OCI-LY7 (cell line): ENCODE measurements around the gene MYH3. TPM values are rescaled to one million over a fixed set of nuclear protein-coding genes. Genes with fewer than 3 reads are reported as not detected.

Experiments
- BruUV-seq: library from RNA; stranded (reverse); fragments of 400-500 nt; replicated peaks from 2 replicates; lab custom pipeline; 2021; lab: Mats Ljungman, UMichigan
- CTCF ChIA-PET: fragments of 300-600 bp; sonication (Branson Sonifier 250); formaldehyde crosslinking; loops from one replicate; lab custom pipeline; 2022; ENCODE audit warnings: antibody characterized with exemption; ENCODE audit not compliant: unreplicated experiment; lab: Charles Lee
- POLR2A ChIA-PET: fragments of 300-600 bp; sonication (Branson Sonifier 250); formaldehyde crosslinking; loops from one replicate; lab custom pipeline; 2022; ENCODE audit warnings: antibody characterized with exemption; lab: Charles Lee
- DNase-seq: peaks from one replicate; pipeline ENCODE4 v3.0.0-alpha.2; 2015; ENCODE audit warnings: low spot score
- H2AFZ ChIP-seq: fragments of 200-600 bp; sonication (generic), shearing (Covaris generic); 2 replicates; pipeline ENCODE4 v1.6.1; 2014; ENCODE audit warnings: mild to moderate bottlenecking, antibody characterized with exemption, low read length, moderate library complexity
- H3K27ac ChIP-seq: fragments of 200-600 bp; sonication (generic); 2 replicates; pipeline ENCODE4 v1.5.1; 2014; ENCODE audit warnings: mixed run types, low read depth, mild to moderate bottlenecking, moderate library complexity, low read length, inconsistent platforms; ENCODE audit not compliant: poor library complexity, severe bottlenecking
- H3K36me3 ChIP-seq: fragments of 200-600 bp; sonication (generic); 2 replicates; pipeline ENCODE4 v1.6.1; 2014; ENCODE audit warnings: mild to moderate bottlenecking, antibody characterized with exemption, low read length, moderate library complexity, mixed read lengths; ENCODE audit not compliant: insufficient read depth
- H3K4me1 ChIP-seq: fragments of 200-600 bp; sonication (generic); 2 replicates; pipeline ENCODE4 v1.5.1; 2014; ENCODE audit warnings: mild to moderate bottlenecking, low read length; ENCODE audit not compliant: insufficient read depth, poor library complexity, severe bottlenecking
- H3K4me2 ChIP-seq: fragments of 200-600 bp; sonication (generic); 2 replicates; pipeline ENCODE4 v1.6.1; 2014; ENCODE audit warnings: mild to moderate bottlenecking, low read length
- H3K4me3 ChIP-seq: fragments of 200-600 bp; sonication (generic); 2 replicates; pipeline ENCODE4 v1.5.1; 2014; ENCODE audit warnings: mild to moderate bottlenecking, low read depth, low read length; ENCODE audit not compliant: poor library complexity, severe bottlenecking
- H3K79me2 ChIP-seq: fragments of 200-600 bp; sonication (generic); 2 replicates; pipeline ENCODE4 v1.6.1; 2016; ENCODE audit warnings: low read depth, mild to moderate bottlenecking, low read length, moderate library complexity, mixed read lengths; ENCODE audit not compliant: insufficient read depth
- H3K9me2 ChIP-seq: fragments of 200-600 bp; sonication (generic); 2 replicates; pipeline ENCODE4 v1.6.1; 2016; ENCODE audit warnings: mild to moderate bottlenecking, low read length, mixed read lengths; ENCODE audit not compliant: insufficient read depth
- H3K9me3 ChIP-seq: fragments of 200-600 bp; sonication (generic); 2 replicates; pipeline ENCODE4 v1.6.1; 2014; ENCODE audit warnings: mild to moderate bottlenecking, mixed run types, low read length, mixed read lengths
- H4K20me1 ChIP-seq: fragments of 200-600 bp; sonication (generic); 2 replicates; pipeline ENCODE4 v1.6.1; 2014; ENCODE audit warnings: mild to moderate bottlenecking, antibody characterized with exemption, low read length, moderate library complexity, mixed read lengths; ENCODE audit not compliant: insufficient read depth
- EZH2phosphoT487 ChIP-seq: fragments of 200-600 bp; sonication (generic); IDR thresholded peaks from 2 replicates; pipeline ENCODE4 v1.6.1; 2018; ENCODE audit warnings: low read depth, borderline replicate concordance, mild to moderate bottlenecking, mixed run types, antibody characterized with exemption, low read length, moderate library complexity, mixed read lengths
- intact Hi-C: fragments of 100-400 bp; cut with micrococcal nuclease; formaldehyde crosslinking; loops from one replicate; pipeline ENCODE4 v1.10.0; 2022; ENCODE audit not compliant: unreplicated experiment
- total RNA-seq, 2 experiments: library from RNA; depleted of rRNA in 1 of 2; stranded (reverse); fragments of >200 nt in 1 of 2; shearing (Covaris generic) in 1 of 2; gene quantifications; 2 replicates each; pipeline ENCODE4 v1.2.3, GENCODE V29; 2014 to 2022
- TF ChIP-seq, protein P1 (sequence below): fragments of 200-600 bp; sonication (generic); conservative IDR thresholded peaks from 2 replicates; pipeline ENCODE4 v1.5.1; 2014; ENCODE audit warnings: mild to moderate bottlenecking, antibody characterized with exemption, low read length, moderate library complexity, mixed read lengths

MYH3 gene
- total RNA-seq, 2 experiments from 2014 or later, result 4.2 to 5.9 TPM

DNA sequence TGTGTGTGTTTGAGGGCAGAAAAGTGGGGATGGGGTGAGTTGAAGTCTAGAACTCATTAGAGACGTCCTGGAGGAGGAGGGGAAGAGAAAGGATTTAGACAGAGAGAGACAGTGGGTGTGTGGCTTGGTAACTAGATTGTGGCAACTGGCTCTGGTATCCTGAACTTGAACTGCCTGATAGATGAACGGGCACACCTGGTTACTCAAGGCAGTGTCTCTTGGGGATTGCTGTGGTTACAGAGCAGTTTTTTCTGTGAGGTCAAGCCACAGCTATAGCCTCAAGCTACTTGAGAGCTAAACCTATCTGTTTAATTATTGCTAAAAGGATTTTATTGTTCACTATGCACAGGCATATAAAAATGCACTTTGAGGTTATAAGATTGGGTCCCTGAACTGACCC, 77.8 kb downstream of the MYH3 start:
- POLR2A ChIA-PET, result no interaction called here
- DNase-seq, result peak; percentile 49
- Histone ChIP-seq H3K4me1 (no peaks in the 10 kb centered on the region), H4K20me1 (no peaks in the 10 kb centered on the region), H3K9me2 (no peaks in the 10 kb centered on the region), H3K79me2 (no peaks in the 10 kb centered on the region), H3K4me2 (no peak overlapping the region), H3K36me3 (no peaks in the 10 kb centered on the region), H3K27ac (no peak overlapping the region), H3K4me3 (no peak overlapping the region), H3K9me3 (no peaks in the 10 kb centered on the region), H2AFZ (no peak overlapping the region)
- no TSS peak for BruUV-seq
- CTCF ChIA-PET, result interaction anchor here (1.3 kb wide), 1 partner anchor 35 kb away, joined by 3 read pairs; no protein-coding TSS in a partner anchor
- TF ChIP-seq, protein P1, sequence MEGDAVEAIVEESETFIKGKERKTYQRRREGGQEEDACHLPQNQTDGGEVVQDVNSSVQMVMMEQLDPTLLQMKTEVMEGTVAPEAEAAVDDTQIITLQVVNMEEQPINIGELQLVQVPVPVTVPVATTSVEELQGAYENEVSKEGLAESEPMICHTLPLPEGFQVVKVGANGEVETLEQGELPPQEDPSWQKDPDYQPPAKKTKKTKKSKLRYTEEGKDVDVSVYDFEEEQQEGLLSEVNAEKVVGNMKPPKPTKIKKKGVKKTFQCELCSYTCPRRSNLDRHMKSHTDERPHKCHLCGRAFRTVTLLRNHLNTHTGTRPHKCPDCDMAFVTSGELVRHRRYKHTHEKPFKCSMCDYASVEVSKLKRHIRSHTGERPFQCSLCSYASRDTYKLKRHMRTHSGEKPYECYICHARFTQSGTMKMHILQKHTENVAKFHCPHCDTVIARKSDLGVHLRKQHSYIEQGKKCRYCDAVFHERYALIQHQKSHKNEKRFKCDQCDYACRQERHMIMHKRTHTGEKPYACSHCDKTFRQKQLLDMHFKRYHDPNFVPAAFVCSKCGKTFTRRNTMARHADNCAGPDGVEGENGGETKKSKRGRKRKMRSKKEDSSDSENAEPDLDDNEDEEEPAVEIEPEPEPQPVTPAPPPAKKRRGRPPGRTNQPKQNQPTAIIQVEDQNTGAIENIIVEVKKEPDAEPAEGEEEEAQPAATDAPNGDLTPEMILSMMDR, result no peak
- TF ChIP-seq EZH2phosphoT487, result no peak
- intact Hi-C loops, result no loop called here

Other genes with a start within 250 kb of the MYH3 start
- not detected in 2 replicates for gene MYH8, start 235.4 kb downstream of the MYH3 start, total RNA-seq (2014; rRNA removed; shearing (Covaris generic))
- gene MYH8, start 235.4 kb downstream of the MYH3 start, total RNA-seq (2022), result not detected in 2 replicates
- gene MYH4, start 187.8 kb downstream of the MYH3 start, total RNA-seq (2014; rRNA removed; shearing (Covaris generic)), result not detected in 2 replicates
- gene MYH4, start 187.8 kb downstream of the MYH3 start, total RNA-seq (2022), result not detected in 2 replicates
- not detected in 2 replicates for gene MYH1, start 138.8 kb downstream of the MYH3 start, total RNA-seq (2014; rRNA removed; shearing (Covaris generic))
- not detected in 2 replicates for gene MYH1, start 138.8 kb downstream of the MYH3 start, total RNA-seq (2022)
- gene MYH2, start 107.7 kb downstream of the MYH3 start, total RNA-seq (2014; rRNA removed; shearing (Covaris generic)), result not detected in 2 replicates
- gene MYH2, start 107.7 kb downstream of the MYH3 start, total RNA-seq (2022), result not detected in 2 replicates
- gene SCO1, start 40.2 kb upstream of the MYH3 start, total RNA-seq (2014; rRNA removed; shearing (Covaris generic)), result 37.5 and 44.4 TPM in 2 replicates
- 31.0 and 32.2 TPM in 2 replicates for gene SCO1, start 40.2 kb upstream of the MYH3 start, total RNA-seq (2022)
- 5.3 and 5.5 TPM in 2 replicates for gene ADPRM, start 40.3 kb upstream of the MYH3 start, total RNA-seq (2014; rRNA removed; shearing (Covaris generic))
- gene ADPRM, start 40.3 kb upstream of the MYH3 start, total RNA-seq (2022), result 6.5 and 7.0 TPM in 2 replicates
- not detected in 2 replicates for gene TMEM220, start 72.7 kb upstream of the MYH3 start, total RNA-seq (2014; rRNA removed; shearing (Covaris generic))
- not detected in 2 replicates for gene TMEM220, start 72.7 kb upstream of the MYH3 start, total RNA-seq (2022)
- gene TMEM238L, start 146.8 kb upstream of the MYH3 start, total RNA-seq (2014; rRNA removed; shearing (Covaris generic)), result not detected in 2 replicates
- not detected in 2 replicates for gene TMEM238L, start 146.8 kb upstream of the MYH3 start, total RNA-seq (2022)
- gene PIRT, start 180.8 kb upstream of the MYH3 start, total RNA-seq (2014; rRNA removed; shearing (Covaris generic)), result not detected in 2 replicates
- not detected in 2 replicates for gene PIRT, start 180.8 kb upstream of the MYH3 start, total RNA-seq (2022)